Medulla oblongata (tissue), 1 donor: Measurements from ENCODE around the gene SHISA7.

Experiments
- DNase-seq: peaks from one replicate; pipeline ENCODE4 v3.0.0-alpha.2; 2015; ENCODE audit errors: extremely low spot score

SHISA7 gene

GRCh38 chr19:55482156-55482961 is 39.3 kb upstream of the SHISA7 start:
- no peak for DNase-seq

- DNase-seq, result no peak
These were observed 38.7 kb upstream of the SHISA7 start for GRCh38 chr19:55481794-55482155.

GRCh38 chr19:55481148-55481793 is 38.2 kb upstream of the SHISA7 start:
- no peak for DNase-seq

- no peak for DNase-seq
These were observed 36.5 kb upstream of the SHISA7 start for GRCh38 chr19:55479451-55480230.

- no peak for DNase-seq
These were observed 35.9 kb upstream of the SHISA7 start for GRCh38 chr19:55479045-55479444.

- no peak for DNase-seq
These were observed 35.3 kb upstream of the SHISA7 start for GRCh38 chr19:55478364-55478763.

- no peak for DNase-seq
These were observed 34.8 kb upstream of the SHISA7 start for GRCh38 chr19:55477905-55478304.

- DNase-seq, result peak; percentile 99
These were observed 33.1 kb upstream of the SHISA7 start, which contains the start of gene ZNF628 for GRCh38 chr19:55476100-55476775. Gene ZNF628 (plus strand): TSS chr19:55476617. CDS start chr19:55479911, 3,294 bp downstream.

GRCh38 chr19:55474269-55475265 is 31.5 kb upstream of the SHISA7 start:
- DNase-seq, result no peak

- DNase-seq, result no peak
These were observed 30.3 kb upstream of the SHISA7 start for GRCh38 chr19:55473225-55474012.

GRCh38 chr19:55472463-55472862 is 29.4 kb upstream of the SHISA7 start:
- no peak for DNase-seq

DNA sequence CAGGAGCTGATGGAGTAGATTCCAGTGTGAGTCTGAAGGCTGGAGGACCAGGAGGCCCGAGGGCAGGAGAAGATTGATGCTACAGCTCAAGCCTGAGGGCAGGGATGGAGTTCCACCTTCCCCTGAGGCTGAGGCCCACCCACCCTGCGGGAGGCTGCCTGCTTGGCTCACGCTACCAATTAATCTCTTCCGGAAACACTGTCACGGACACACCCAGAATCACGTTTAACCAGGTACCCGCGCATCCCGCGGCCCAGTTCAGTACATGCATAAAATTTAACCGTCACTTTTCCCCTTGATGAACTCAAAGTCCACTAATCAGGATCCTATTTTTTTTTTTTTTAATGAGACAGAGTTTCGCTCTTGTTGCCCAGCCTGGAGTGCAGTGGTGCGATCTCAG is 28.2 kb upstream of the SHISA7 start:
- DNase-seq, result no peak

GRCh38 chr19:55468054-55468393 is 24.9 kb upstream of the SHISA7 start:
- no peak for DNase-seq

GRCh38 chr19:55467236-55468053 is 24.3 kb upstream of the SHISA7 start:
- DNase-seq, result peak; percentile 57

DNA sequence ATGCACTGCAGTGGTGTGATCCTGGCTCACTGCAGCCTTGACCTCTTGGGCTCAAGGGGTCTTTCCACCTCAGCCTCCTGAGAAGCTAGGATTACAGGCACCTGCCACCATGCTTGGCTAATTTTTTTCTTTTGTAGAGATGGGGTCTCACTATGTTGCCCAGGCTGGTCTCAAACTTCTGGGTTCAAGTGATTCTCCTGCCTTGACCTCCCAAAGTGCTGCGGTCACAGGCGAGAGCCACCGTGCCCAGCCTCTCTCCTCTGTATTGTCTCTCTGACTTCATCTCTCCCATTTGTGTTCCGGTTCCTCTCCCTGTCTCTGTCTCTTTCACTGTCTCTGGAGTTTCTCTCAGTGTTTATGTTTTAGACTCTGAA is 23.1 kb upstream of the SHISA7 start:
- no peak for DNase-seq

DNA sequence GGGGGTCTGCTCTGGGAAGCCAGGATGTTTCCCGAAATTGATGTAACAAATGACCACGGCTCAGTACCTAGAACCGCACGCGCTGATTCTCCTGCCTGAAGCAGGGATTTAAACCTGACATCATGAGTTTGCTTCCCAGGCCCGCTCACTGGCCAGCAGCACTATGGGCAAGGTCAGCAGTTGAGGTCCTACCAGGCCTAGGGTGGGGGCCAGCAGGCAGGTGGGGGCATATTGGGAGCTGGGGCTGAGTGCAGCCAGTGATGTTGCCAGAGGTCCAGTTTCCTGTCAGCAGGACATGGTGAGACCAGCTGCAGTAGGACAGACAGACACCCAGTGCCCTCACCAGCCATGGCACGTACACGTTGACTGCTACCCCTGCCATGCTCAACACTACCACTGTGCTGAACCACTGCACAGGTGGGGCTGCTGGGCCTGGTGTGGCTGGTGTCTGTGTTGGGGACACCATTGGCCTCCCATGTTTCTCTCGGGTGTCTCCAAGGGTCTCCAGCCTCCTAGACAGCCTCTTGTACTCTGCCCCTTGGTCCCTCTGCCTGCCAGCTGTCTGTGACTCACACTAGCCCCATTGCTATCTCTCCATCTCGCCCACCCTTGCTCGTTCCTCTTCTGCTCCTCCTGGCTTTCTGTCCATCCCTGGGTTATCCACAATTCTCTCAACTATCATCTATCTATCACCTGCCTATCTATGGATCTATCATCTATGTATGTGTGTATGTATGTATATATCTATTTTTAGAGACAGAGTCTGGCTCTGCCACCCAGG is 22.6 kb upstream of the SHISA7 start:
- no peak for DNase-seq

DNA sequence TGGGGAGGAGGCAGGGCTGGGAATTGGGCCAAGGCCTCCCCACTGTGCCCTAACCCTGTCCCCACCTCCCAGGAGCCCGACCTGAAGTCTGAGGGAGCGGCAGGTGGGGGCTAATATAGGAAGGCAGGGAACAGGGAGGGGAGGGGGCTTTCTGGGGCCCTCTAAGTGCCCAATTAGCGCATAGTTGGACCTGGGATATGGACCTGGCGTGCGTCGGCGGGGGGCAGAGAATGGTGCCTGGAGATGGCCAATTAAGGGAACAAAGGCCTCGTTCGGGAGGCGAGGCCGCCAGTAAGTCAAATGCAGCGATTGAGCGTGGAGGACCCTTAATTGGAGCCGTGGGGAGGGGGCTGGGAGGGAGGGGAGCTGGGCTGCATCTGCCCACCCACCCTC is 21.6 kb upstream of the SHISA7 start, which contains the start of gene C19orf85:
C19orf85 (minus strand) TSS at position 90 of the 393 bp plus-strand sequence. CDS start 197 bp downstream, outside the sequence.
- DNase-seq, result no peak

DNA sequence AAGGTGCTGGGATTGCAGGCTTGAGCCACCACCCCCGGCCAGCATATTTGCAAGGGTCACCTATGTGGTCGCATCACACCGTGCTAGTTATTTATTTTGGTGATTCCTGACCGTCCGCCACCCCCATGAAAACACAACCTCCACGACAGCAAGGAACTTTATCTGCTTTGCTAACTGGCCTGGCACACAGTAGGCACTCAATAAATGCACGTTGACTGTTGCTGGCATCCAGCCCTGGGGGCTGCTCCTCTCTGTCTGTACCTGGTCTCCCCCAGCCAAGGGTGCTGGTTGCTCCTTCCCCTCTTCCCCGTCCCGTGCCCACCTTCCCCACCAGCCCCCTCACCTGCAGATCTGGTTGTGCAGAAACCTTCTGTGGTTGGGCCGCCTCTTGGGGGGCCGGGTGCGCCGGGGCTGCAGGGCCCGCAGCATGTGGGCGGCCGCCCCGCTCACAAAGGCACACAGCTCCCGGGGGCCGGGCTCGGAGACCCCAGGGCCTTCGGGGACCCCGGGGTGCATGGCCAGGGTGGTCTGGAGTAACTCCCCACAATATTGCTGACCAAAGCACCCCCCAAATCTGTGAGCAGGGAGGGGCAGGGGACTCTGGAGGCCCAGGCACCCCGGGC is 21.1 kb upstream of the SHISA7 start:
- DNase-seq, result no peak
